ENCODE results near the gene IPCEF1. TPM values are rescaled to one million over a fixed set of nuclear protein-coding genes. Genes with fewer than 3 reads are reported as not detected.

Gene IPCEF1
- total RNA-seq, 2 experiments from 2014 or later = 22.6 to 24.4 TPM

- ATAC-seq = no peak
- Mint-ChIP-seq H3K4me1 (ENCODE audit: low read depth) (no peaks in the 10 kb centered on the region), H3K36me3 (ENCODE audit: low read depth) (no peaks in the 10 kb centered on the region), H3K27ac (no peak overlapping the region), H3K4me3 (no peak overlapping the region), H3K9me3 (ENCODE audit: insufficient read depth) (no peaks in the 10 kb centered on the region), H3K27me3 (ENCODE audit: low read depth) (no peaks in the 10 kb centered on the region)
- no peak for DNase-seq
- POLR2A ChIA-PET = no interaction called here
- CTCF ChIA-PET = no interaction called here
These were observed 11.5 kb upstream of the IPCEF1 start for GRCh38 chr6:154367839-154368695.

GRCh38 chr6:154367336-154367735, 10.7 kb upstream of the IPCEF1 start:
- CTCF ChIA-PET = no interaction called here
- H3K27me3 Mint-ChIP-seq (ENCODE audit: low read depth) = no peaks in the 10 kb centered on the region

GRCh38 chr6:154363821-154364220, 7.2 kb upstream of the IPCEF1 start:
- ChIA-PET POLR2A (no interaction called here), CTCF (no interaction called here)
- no peaks in the 10 kb centered on the region for H3K9me3 Mint-ChIP-seq (ENCODE audit: insufficient read depth)

More at GRCh38 chr6:154367336-154367735, 10.7 kb upstream of the IPCEF1 start:
- no peaks in the 10 kb centered on the region for H3K9me3 Mint-ChIP-seq (ENCODE audit: insufficient read depth)
- POLR2A ChIA-PET = no interaction called here
- DNase-seq (no peak), ATAC-seq (no peak)
- no peak overlapping the region for H3K27ac Mint-ChIP-seq
- H3K4me1 Mint-ChIP-seq (ENCODE audit: low read depth) = no peaks in the 10 kb centered on the region
- no peak overlapping the region for H3K4me3 Mint-ChIP-seq
- H3K36me3 Mint-ChIP-seq (ENCODE audit: low read depth) = no peaks in the 10 kb centered on the region

DNA sequence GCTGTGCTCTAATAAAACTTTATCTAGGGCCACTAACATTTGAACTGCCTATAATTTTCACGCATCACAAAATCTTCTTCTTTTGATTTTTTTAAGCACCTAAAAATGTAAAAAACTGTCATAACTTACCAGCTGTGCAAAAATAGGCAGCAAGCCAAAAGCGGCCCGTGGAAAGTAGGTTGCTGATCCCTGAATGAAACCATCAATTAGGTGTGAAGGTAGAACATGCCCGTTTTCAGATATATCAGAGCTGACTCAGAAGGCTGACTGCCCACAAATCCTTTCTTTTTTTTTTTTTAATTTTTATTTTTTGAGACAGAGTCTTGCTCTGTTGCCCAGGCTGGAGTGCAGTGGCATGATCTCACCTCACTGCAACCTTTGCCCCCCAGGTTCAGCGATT, 4.9 kb upstream of the IPCEF1 start:
- ChIA-PET CTCF (interaction anchor here (1.3 kb wide), 1 partner anchor 9 kb away, joined by 5 read pairs; no protein-coding TSS in a partner anchor), POLR2A (no interaction called here)
- no peak overlapping the region for H3K27ac Mint-ChIP-seq
- no peak overlapping the region for H3K4me3 Mint-ChIP-seq
- H3K9me3 Mint-ChIP-seq (ENCODE audit: insufficient read depth) = no peaks in the 10 kb centered on the region
- no peak for DNase-seq
- no peaks in the 10 kb centered on the region for H3K36me3 Mint-ChIP-seq (ENCODE audit: low read depth)
- H3K27me3 Mint-ChIP-seq (ENCODE audit: low read depth) = no peaks in the 10 kb centered on the region
- no peak for ATAC-seq
- peaks cover 17% of the 10 kb centered on the region for H3K4me1 Mint-ChIP-seq (ENCODE audit: low read depth)

More at GRCh38 chr6:154363821-154364220, 7.2 kb upstream of the IPCEF1 start:
- Mint-ChIP-seq H3K4me3 (no peak overlapping the region), H3K27me3 (ENCODE audit: low read depth) (no peaks in the 10 kb centered on the region), H3K27ac (no peak overlapping the region), H3K36me3 (ENCODE audit: low read depth) (no peaks in the 10 kb centered on the region), H3K4me1 (ENCODE audit: low read depth) (peaks cover 16% of the 10 kb centered on the region)
- DNase-seq (no peak), ATAC-seq (no peak)

DNA sequence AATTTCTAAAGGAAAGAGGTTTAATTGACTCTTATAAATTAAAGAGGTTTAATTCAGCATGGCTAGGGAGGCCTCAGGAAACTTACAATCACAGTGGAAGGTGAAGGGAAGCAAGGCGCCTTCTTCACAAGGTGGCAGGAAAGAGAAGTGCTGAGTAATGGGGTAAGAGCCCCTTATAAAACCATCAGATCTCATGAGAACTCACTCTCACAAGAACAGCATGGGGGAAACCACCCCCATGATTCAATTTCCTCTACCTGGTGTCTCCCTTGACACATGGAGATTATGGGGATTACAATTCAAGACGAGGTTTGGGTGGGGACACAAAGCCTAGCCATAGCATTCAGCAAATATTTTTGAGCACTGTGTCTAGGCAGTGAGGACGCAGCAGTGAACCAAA, 3.9 kb upstream of the IPCEF1 start:
- CTCF ChIA-PET = no interaction called here
- ATAC-seq (no peak), DNase-seq (no peak)
- Mint-ChIP-seq H3K4me3 (no peak overlapping the region), H3K27me3 (ENCODE audit: low read depth) (no peaks in the 10 kb centered on the region), H3K36me3 (ENCODE audit: low read depth) (no peaks in the 10 kb centered on the region), H3K4me1 (ENCODE audit: low read depth) (peaks cover 25% of the 10 kb centered on the region), H3K9me3 (ENCODE audit: insufficient read depth) (no peaks in the 10 kb centered on the region), H3K27ac (no peak overlapping the region)
- POLR2A ChIA-PET = no interaction called here

DNA sequence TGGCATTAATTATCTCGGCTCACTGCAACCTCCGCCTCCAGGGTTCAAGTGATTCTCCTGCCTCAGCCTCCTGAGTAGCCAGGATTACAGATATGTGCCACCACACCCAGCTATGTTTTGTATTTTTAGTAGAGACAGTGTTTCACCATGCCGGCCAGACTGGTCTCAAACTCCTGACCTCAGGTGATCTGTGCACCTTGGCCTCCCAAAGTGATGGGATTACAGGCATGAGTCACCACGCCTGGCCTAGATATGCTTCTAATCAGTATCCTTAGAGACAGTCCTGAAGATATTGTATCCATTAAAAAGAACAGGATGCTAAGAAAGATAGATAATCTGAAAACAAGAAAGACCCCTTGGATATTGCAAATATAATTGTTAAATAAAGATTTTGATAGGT, 3.1 kb upstream of the IPCEF1 start:
- ChIA-PET POLR2A (interaction anchor here (0.7 kb wide), 1 partner anchor 437 kb away, joined by 3 read pairs; no protein-coding TSS in a partner anchor), CTCF (no interaction called here)
- Mint-ChIP-seq H3K27ac (no peak overlapping the region), H3K27me3 (ENCODE audit: low read depth) (no peaks in the 10 kb centered on the region), H3K36me3 (ENCODE audit: low read depth) (no peaks in the 10 kb centered on the region), H3K4me3 (no peak overlapping the region), H3K4me1 (ENCODE audit: low read depth) (peaks cover 30% of the 10 kb centered on the region), H3K9me3 (ENCODE audit: insufficient read depth) (no peaks in the 10 kb centered on the region)
- ATAC-seq = no peak
- DNase-seq = no peak

DNA sequence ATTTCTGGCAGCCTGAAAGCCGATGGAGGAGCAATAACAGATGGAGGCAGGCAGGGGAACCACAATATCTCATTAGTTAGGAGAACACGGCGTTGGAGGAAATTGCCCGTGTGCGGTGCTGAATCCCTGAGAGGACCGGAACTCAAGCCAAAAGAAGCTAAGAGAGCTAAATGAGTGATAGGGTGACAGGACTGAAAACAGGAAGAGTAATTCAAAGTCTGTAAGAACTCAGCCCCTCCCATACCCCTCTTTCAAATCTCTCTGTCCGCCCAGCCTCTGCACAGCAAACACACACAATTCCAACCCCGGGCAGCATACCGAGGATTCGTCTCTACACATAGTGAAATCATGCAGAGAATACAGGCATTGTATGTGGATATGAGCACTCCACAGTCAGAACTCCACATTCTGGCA, 2.6 kb upstream of the IPCEF1 start:
- Mint-ChIP-seq H3K4me1 (ENCODE audit: low read depth) (peaks cover 34% of the 10 kb centered on the region), H3K4me3 (peak overlapping the region; percentile 7), H3K36me3 (ENCODE audit: low read depth) (no peaks in the 10 kb centered on the region), H3K9me3 (ENCODE audit: insufficient read depth) (no peaks in the 10 kb centered on the region), H3K27me3 (ENCODE audit: low read depth) (no peaks in the 10 kb centered on the region), H3K27ac (peak overlapping the region; percentile 23)
- ChIA-PET CTCF (no interaction called here), POLR2A (interaction anchor here (0.7 kb wide), 1 partner anchor 438 kb away, joined by 3 read pairs; no protein-coding TSS in a partner anchor)
- DNase-seq = no peak
- peak; percentile 53 for ATAC-seq

DNA sequence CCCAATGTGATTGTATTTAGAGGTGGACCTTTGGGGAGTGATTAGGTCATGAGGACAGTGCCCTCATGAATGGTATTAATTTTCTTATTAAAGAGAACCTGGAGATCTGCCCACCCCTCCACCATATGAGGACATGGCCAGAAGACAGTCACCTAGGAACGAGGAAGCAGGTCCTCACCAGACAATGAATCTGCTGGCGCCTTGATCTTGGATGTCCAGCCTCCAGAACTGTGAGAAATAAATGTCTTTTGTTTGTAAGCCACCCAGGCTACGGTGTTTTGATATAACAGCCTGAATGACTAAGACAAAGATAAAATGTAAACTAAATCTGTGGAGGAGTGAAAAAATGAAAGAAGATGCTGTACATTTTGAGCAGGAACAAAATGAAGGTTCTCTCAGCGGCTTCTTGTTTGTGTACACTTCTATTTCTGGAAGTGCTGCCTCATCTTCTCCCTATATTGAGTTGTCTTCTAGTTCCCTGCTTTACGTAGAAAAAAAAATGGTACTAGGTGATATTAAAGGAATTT, 1.5 kb upstream of the IPCEF1 start:
- Mint-ChIP-seq H3K4me1 (ENCODE audit: low read depth) (peaks cover 37% of the 10 kb centered on the region), H3K27me3 (ENCODE audit: low read depth) (no peaks in the 10 kb centered on the region), H3K4me3 (no peak overlapping the region), H3K9me3 (ENCODE audit: insufficient read depth) (no peaks in the 10 kb centered on the region), H3K36me3 (ENCODE audit: low read depth) (no peaks in the 10 kb centered on the region), H3K27ac (no peak overlapping the region)
- no peak for ATAC-seq
- ChIA-PET POLR2A (no interaction called here), CTCF (no interaction called here)
- no peak for DNase-seq

- H3K27me3 Mint-ChIP-seq (ENCODE audit: low read depth) = no peaks in the 10 kb centered on the region
- ATAC-seq = no peak
- no peaks in the 10 kb centered on the region for H3K36me3 Mint-ChIP-seq (ENCODE audit: low read depth)
- no peak overlapping the region for H3K4me3 Mint-ChIP-seq
- H3K4me1 Mint-ChIP-seq (ENCODE audit: low read depth) = peaks cover 42% of the 10 kb centered on the region
- no peaks in the 10 kb centered on the region for H3K9me3 Mint-ChIP-seq (ENCODE audit: insufficient read depth)
- ChIA-PET POLR2A (no interaction called here), CTCF (no interaction called here)
- no peak overlapping the region for H3K27ac Mint-ChIP-seq
- no peak for DNase-seq
These were observed 490 bp downstream of the IPCEF1 start for GRCh38 chr6:154356113-154356512.

DNA sequence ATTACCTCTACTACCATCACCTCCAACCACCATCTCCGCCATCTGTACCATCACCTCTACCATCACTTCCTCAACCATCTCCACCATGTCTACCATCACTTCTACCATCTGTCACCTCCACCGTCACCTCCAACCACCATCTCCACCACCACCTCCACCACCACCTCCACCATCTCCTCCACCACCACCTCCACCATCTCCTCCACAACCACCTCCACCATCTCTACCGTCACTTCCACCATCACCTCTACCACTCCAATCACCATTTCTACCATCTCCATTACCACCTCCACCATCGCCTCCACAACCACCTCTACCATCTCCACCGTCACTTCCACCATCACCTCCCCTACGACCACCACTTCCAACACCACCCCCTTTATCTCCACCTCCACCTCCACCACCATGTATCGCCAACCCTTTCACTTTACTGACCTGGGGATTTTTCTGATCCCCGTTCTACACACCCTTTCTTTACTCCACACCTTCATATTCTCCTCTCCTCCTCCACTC, 2.3 kb downstream of the IPCEF1 start:
- no peak for DNase-seq
- H3K27me3 Mint-ChIP-seq (ENCODE audit: low read depth) = no peaks in the 10 kb centered on the region
- no peak overlapping the region for H3K4me3 Mint-ChIP-seq
- ChIA-PET CTCF (interaction anchor here (1.0 kb wide), 1 partner anchor 17 kb away, joined by 4 read pairs; no protein-coding TSS in a partner anchor), POLR2A (no interaction called here)
- no peak overlapping the region for H3K27ac Mint-ChIP-seq
- H3K36me3 Mint-ChIP-seq (ENCODE audit: low read depth) = no peaks in the 10 kb centered on the region
- no peak for ATAC-seq
- peaks cover 32% of the 10 kb centered on the region for H3K4me1 Mint-ChIP-seq (ENCODE audit: low read depth)
- H3K9me3 Mint-ChIP-seq (ENCODE audit: insufficient read depth) = no peaks in the 10 kb centered on the region

DNA sequence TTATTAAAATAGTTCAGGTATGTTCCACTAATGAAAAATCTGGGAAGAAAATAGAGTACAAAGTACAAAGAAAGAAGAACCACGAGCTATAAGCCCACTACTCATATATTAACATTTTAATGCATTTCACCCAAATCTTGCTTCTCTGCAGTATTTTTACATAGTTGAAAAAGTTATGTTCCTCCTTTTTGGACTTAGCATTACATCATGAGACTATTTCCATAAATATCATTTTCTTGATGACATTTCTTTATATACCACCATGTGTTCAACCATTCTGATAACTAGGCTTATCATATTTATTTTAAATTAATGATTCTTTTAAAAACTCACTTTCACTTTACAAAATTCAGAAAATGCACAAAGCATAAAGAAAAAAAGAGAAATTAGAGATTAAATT, 3.0 kb downstream of the IPCEF1 start:
- ATAC-seq (no peak), DNase-seq (no peak)
- H3K27me3 Mint-ChIP-seq (ENCODE audit: low read depth) = no peaks in the 10 kb centered on the region
- H3K27ac Mint-ChIP-seq = no peak overlapping the region
- no peaks in the 10 kb centered on the region for H3K9me3 Mint-ChIP-seq (ENCODE audit: insufficient read depth)
- ChIA-PET POLR2A (no interaction called here), CTCF (no interaction called here)
- no peak overlapping the region for H3K4me3 Mint-ChIP-seq
- no peaks in the 10 kb centered on the region for H3K36me3 Mint-ChIP-seq (ENCODE audit: low read depth)
- peaks cover 27% of the 10 kb centered on the region for H3K4me1 Mint-ChIP-seq (ENCODE audit: low read depth)

DNA sequence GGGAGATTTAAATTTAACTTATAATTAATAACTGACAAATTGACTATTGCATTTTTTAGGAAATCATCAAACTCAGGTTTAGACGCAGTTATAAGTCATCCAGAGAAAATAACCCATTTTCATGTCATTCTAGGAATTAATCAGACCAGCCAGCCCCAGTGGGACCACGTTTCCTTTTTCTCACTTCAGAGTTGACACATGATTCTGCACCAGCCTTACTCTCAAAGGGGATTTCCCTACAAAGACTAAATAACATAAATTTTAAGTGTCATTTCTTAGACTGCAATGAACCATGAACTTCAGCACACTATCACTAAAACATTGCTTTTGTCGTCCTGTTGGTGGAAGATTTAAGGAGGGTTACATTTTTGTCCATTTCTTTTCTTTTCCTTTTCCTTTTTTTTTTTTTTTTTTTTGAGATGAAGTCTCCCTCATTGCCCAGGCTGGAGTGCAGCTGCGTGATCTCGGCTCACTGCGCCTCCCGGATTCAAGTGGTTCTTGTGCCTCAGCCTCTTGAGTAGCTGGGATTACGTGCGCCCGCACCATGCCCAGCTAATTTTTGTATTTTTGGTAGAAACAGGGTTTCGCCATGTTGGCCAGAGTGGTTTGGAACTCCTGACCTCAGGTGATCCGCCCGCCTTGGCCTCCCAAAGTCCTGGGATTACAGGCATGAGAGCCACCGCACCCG, 3.6 kb downstream of the IPCEF1 start:
- CTCF ChIA-PET = interaction anchor here (1.6 kb wide), 1 partner anchor 196 kb away, joined by 6 read pairs; no protein-coding TSS in a partner anchor

More for the DNA sequence above, 3.6 kb downstream of the IPCEF1 start:
- DNase-seq = no peak
- Mint-ChIP-seq H3K4me1 (ENCODE audit: low read depth) (peaks cover 27% of the 10 kb centered on the region), H3K9me3 (ENCODE audit: insufficient read depth) (no peaks in the 10 kb centered on the region), H3K27ac (no peak overlapping the region), H3K4me3 (no peak overlapping the region), H3K36me3 (ENCODE audit: low read depth) (no peaks in the 10 kb centered on the region), H3K27me3 (ENCODE audit: low read depth) (no peaks in the 10 kb centered on the region)
- POLR2A ChIA-PET = no interaction called here
- ATAC-seq = no peak

All from activated CD8-positive, alpha-beta T cell treated with anti-CD3 and anti-CD28 coated beads, Interleukin-2, amount 10 ng/mL, durations not matched to agents 7 days and 5 days (primary cell).